ENCODE measurements around the gene KIF18B.

- TF ChIP-seq ZNF274 (IDR thresholded peaks at IDR 0.05; ENCODE audit: low read depth, low read length) (no peak), YY1 (IDR thresholded peaks at IDR 0.05; ENCODE audit: insufficient read depth, insufficient read length) (no peak), SUZ12 (IDR thresholded peaks at IDR 0.05; ENCODE audit: extremely low read depth, insufficient read depth, insufficient read length) (no peak)
These were observed 27.0 kb downstream of the KIF18B start for GRCh38 chr17:44920565-44920940.

Data from NT2/D1 (cell line).